Activated T-cell treated with anti-CD3 and anti-CD28 coated beads, Interleukin-2, amount 50 U/mL, for 24 hours (primary cell): ENCODE data around the gene IQCH.
"Not testable (repeated sequence)": the region's sequence is repeated elsewhere in the genome, so short reads cannot be mapped to it uniquely, and the experiment has no call there.

Experiments
- DNase-seq: peaks from one replicate; pipeline ENCODE4 v3.0.0-alpha.2; 2020
- H3K27ac Mint-ChIP-seq: 2 replicates; pipeline ENCODE4 v1.8.0; 2020; ENCODE audit warnings: mild to moderate bottlenecking, mixed read lengths
- H3K27me3 Mint-ChIP-seq: 2 replicates; pipeline ENCODE4 v1.8.0; 2020; ENCODE audit warnings: mixed read lengths
- H3K36me3 Mint-ChIP-seq: 2 replicates; pipeline ENCODE4 v1.8.0; 2020; ENCODE audit warnings: low read depth, mixed read lengths
- H3K4me1 Mint-ChIP-seq: 2 replicates; pipeline ENCODE4 v1.8.0; 2020; ENCODE audit warnings: low read depth, mixed read lengths
- H3K4me3 Mint-ChIP-seq: 2 replicates; pipeline ENCODE4 v1.8.0; 2020; ENCODE audit warnings: mild to moderate bottlenecking, moderate library complexity, mixed read lengths
- H3K9me3 Mint-ChIP-seq: 2 replicates; pipeline ENCODE4 v1.8.0; 2020; ENCODE audit warnings: mixed read lengths

Gene IQCH

DNA sequence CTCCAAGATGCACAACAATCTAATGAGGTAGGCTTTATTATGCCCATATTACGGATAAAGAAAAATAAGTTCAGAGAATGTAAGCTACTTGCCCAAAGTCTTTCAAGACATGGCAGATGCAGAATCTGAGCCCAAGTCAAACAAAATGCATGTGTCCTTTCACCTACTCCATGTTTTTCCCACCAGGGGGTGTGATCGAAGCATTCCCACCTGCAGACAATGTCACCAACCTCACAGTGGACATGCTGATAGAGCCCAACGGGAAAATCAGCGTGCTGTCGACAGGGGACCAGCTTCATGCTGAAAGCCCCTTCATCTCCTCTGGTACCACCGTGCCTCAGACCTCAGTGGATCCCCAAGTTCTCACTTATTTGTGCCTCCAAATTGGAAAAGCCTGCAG lies 166.5 kb downstream of the IQCH start:
- Mint-ChIP-seq H3K27me3 (no peaks in the 10 kb centered on the region), H3K4me3 (no peak overlapping the region), H3K27ac (no peak overlapping the region), H3K36me3 (no peaks in the 10 kb centered on the region), H3K9me3 (no peaks in the 10 kb centered on the region), H3K4me1 (no peaks in the 10 kb centered on the region)
- no peak for DNase-seq

DNA sequence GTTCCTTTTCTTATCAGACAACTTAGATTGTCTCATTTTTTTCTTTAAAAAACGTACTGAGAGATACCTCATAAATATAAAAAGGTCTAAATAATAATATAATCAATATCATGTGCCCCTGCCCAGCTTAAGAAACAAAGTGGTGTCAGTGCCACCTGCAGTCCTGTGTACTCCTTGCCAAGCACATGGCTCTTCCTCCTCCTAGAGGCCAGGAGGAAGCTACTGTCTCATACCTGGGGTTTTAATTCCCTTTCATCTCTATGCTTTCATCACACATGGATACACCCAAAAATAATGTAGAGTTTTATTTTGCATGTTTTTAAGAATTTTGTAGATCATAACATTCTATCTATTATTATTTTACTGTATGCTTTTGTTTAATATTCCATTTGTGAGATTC lies 167.7 kb downstream of the IQCH start:
- Mint-ChIP-seq H3K4me1 (no peaks in the 10 kb centered on the region), H3K9me3 (no peaks in the 10 kb centered on the region), H3K36me3 (no peaks in the 10 kb centered on the region), H3K27ac (no peak overlapping the region), H3K4me3 (no peak overlapping the region), H3K27me3 (no peaks in the 10 kb centered on the region)
- DNase-seq, result no peak

DNA sequence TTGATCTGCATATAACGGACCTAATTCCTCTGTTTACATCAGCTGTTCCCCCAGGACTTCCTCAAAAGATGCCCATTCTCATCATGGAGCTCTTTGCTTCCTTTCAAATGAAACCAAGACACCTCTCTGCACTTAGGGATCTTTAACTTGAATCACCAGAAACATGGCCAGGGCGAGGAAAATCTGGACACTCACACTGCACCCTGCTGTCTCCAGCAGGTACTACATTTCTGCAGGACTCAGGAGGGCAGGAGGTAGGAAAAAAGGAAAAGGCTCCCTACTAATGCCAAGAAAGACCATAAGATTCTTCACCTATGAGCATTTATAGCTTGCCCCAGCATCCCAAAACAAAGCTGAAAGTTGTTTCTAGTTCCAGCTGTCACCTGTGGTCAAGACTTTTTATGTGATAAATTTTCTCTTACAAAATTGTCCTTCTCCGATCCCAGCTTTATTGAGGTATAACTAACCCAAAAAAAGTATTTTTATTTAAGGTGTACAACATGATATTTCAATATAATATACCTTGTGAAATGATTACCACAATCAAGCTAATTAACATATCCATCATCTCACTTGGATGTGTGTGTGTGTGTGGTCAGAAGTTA lies 179.0 kb downstream of the IQCH start:
- no peaks in the 10 kb centered on the region for H3K36me3 Mint-ChIP-seq
- peak; percentile 47 for DNase-seq
- no peaks in the 10 kb centered on the region for H3K27me3 Mint-ChIP-seq
- no peaks in the 10 kb centered on the region for H3K9me3 Mint-ChIP-seq
- H3K4me3 Mint-ChIP-seq, result no peak overlapping the region
- H3K4me1 Mint-ChIP-seq, result no peaks in the 10 kb centered on the region
- no peak overlapping the region for H3K27ac Mint-ChIP-seq

DNA sequence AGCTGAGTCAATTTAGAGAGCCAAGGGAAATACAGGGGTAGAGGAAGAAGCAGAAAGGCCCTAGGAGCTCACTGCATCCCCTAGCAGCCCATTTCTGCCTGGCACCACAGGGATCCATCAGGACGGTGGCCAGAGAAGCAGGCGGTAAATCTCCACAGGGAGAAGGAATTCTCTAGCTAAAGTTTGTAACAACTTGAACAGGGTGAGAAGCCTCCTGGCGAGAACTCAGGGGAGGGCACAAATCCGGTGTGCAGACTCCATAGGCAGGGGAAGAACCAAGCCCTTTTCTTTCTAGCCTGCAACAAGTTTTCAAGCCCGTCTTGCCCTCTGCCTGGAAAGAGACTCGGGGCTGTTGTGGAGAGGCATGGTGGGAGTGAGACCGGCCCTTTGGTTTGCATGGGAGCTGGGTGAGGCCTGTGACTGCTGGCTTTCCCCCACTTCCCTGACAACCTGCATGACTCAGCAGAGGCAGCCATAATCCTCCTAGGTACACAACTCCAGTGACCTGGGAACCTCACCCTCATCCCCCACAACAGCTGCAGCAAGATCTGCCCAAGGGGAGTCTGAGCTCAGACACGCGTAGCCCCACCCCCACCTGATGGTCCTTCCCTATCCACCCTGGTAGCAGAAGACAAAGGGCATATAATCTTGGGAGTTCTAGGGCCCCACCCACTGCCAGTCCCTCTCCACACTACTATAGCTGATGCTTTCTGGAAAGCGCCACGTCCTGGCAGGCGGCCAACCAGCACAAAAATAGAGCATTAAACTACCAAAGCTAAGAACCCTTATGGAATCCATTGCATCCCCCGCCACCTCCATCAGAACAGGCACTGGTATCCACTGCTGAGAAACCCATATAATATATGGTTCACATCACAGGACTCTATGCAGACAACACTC lies 182.0 kb downstream of the IQCH start:
- DNase-seq, H3K4me3 Mint-ChIP-seq, H3K36me3 Mint-ChIP-seq, H3K4me1 Mint-ChIP-seq, H3K9me3 Mint-ChIP-seq, H3K27me3 Mint-ChIP-seq, H3K27ac Mint-ChIP-seq: not testable (repeated sequence)

DNA sequence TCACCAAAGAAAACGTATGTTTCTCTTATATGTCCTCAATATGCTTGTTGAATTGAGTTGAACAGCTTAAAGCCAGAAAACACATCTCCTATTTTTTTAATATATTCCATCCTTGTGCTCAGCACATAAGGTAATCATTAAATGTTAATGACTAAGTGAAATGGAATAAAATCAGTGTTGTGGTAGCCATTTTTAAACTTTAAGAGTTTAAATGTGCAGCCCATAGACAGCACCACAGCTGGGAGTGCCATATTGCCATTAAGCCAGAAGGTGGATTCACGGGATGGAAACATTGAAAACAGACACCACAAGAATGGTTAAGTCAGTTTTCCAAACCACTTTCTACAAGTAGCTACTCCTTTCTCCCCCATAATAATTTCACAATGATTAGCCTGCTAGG lies 189.5 kb downstream of the IQCH start:
- no peak for DNase-seq
- Mint-ChIP-seq H3K36me3 (peaks cover 2% of the 10 kb centered on the region), H3K4me3 (no peak overlapping the region), H3K27ac (no peak overlapping the region), H3K4me1 (no peaks in the 10 kb centered on the region), H3K9me3 (peaks cover 2% of the 10 kb centered on the region), H3K27me3 (no peaks in the 10 kb centered on the region)

DNA sequence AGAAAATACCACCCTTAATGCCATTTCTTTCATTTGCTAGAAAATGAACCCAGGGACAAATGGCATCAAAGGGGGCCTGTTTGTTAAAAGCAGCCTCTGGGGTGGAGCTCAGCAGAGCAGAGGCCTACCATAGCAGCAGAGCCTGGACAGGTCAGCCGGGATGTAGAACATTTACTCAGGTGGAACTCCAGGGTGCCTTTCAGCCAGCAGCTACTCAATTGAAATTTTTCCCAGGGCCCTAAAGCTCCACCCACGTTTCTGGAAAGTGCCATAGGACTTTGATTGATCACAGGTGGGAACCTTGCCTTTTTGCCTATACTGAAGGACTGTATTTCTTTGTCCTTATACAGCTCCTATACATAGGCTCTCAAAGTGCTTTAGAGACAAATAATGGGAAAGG lies 191.9 kb downstream of the IQCH start:
- Mint-ChIP-seq H3K4me1 (no peaks in the 10 kb centered on the region), H3K27ac (no peak overlapping the region), H3K9me3 (peaks cover 2% of the 10 kb centered on the region), H3K36me3 (no peaks in the 10 kb centered on the region), H3K27me3 (no peaks in the 10 kb centered on the region), H3K4me3 (no peak overlapping the region)
- DNase-seq, result no peak

DNA sequence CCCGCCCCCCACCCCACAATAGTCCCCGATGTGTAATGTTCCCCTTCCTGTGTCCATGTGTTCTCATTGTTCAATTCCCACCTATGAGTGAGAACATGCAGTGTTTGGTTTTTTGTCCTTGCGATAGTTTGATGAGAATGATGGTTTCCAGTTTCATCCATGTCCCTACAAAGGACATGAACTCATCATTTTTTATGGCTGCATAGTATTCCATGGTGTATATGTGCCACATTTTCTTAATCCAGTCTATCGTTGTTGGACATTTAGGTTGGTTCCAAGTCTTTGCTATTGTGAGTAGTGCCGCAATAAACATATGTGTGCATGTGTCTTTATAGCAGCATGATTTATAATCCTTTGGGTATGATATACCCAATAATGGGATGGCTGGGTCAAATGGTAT lies 193.8 kb downstream of the IQCH start:
- not testable (repeated sequence) for H3K36me3 Mint-ChIP-seq, H3K27me3 Mint-ChIP-seq, H3K4me3 Mint-ChIP-seq, H3K4me1 Mint-ChIP-seq, H3K9me3 Mint-ChIP-seq, H3K27ac Mint-ChIP-seq, DNase-seq

DNA sequence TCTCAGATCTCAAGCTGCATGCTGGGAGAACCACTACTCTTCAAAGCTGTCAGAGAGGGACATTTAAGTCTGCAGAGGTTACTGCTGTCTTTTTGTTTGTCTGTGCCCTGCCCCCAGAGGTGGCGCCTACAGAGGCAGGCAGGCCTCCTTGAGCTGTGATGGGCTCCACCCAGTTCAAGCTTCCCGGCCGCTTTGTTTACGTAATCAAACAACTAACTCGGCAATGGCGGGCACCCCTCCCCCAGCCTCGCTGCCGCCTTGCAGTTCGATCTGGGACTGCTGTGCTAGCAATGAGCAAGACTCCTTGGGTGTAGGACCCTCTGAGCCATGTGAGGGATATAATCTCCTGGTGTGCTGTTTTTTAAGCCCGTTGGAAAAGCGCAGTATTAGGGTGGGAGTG lies 199.1 kb downstream of the IQCH start:
- not testable (repeated sequence) for H3K27ac Mint-ChIP-seq, H3K4me1 Mint-ChIP-seq, H3K9me3 Mint-ChIP-seq

DNA sequence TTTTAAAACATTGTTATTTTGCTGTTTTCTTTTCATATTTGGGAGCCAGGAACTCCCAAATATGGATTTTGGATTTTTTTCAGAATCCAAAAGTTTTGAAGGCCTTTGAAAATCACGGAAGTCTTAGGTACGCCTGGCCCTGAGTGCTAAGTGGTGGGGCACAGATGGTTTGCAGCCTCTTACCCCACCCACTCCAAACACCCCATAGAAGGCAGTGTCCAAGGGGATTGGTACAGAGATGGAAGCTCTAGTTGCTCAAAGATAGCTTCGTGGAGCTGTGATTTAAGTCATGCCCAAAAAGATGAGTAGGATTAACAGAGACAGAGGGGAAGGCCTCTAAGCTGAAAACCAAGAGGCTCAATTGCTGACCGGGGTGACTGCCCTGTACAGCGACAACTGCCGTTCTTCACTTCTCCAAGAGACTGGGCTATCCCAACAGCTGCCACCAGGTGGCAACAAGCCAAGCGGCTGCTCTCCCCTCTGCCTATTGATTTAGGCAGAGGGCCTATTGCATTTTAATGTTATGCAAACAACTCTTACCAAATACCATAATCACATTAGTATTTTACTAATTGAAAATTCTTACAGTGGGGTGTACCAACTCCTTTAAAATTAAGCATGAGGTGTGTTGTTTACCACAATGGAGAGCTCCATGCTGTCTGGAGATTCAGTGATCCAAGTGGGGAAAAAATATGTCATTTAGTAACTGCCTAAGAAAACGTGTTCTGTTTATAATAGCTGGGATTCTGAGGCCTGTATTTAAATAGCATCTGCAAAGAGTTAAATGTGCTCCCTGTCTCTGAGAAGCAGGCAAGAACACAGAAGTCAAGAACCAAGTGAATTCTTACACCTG lies 202.3 kb downstream of the IQCH start:
- Mint-ChIP-seq H3K27me3 (peaks cover 8% of the 10 kb centered on the region), H3K27ac (no peak overlapping the region), H3K4me3 (no peak overlapping the region), H3K36me3 (no peaks in the 10 kb centered on the region), H3K9me3 (no peaks in the 10 kb centered on the region), H3K4me1 (peaks cover 2% of the 10 kb centered on the region)
- DNase-seq, result peak; percentile 88

More for the DNA sequence above, 199.1 kb downstream of the IQCH start:
- H3K27me3 Mint-ChIP-seq, H3K4me3 Mint-ChIP-seq, H3K36me3 Mint-ChIP-seq, DNase-seq: not testable (repeated sequence)

DNA sequence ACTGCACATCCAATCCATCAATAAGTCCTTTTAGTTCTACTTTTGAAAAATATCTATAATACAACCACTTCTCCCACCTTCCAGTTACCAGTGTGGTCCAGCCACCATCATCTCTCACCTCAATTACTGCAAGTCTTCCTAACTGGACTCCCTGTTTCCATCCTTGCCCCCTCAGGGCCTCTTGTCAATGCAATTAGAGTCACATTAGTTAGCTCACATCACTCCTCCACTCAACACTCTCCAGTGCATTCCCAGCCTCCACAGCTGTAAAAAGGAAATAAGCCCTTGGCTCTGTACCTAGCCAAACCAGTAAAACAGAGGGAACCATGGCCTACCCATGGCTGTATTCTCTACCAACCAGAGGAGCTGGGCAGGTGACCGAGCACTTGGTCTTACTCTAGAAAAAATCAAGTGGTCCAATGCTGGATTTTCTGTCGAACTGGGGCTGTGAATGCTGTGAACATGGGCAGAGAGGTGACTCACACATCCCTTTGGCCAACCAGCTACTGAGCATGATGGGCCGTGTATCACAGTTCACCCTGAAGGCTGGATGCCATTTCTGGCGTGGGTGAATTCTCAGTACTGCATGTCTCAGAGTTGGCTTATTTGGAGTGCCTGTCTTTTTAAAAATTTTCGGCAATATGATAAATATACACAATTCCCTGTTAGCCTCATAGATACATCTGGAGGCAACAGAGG lies 203.9 kb downstream of the IQCH start:
- Mint-ChIP-seq H3K4me3 (no peak overlapping the region), H3K9me3 (no peaks in the 10 kb centered on the region), H3K4me1 (peaks cover 2% of the 10 kb centered on the region), H3K36me3 (no peaks in the 10 kb centered on the region), H3K27ac (no peak overlapping the region), H3K27me3 (peaks cover 8% of the 10 kb centered on the region)
- DNase-seq, result no peak

DNA sequence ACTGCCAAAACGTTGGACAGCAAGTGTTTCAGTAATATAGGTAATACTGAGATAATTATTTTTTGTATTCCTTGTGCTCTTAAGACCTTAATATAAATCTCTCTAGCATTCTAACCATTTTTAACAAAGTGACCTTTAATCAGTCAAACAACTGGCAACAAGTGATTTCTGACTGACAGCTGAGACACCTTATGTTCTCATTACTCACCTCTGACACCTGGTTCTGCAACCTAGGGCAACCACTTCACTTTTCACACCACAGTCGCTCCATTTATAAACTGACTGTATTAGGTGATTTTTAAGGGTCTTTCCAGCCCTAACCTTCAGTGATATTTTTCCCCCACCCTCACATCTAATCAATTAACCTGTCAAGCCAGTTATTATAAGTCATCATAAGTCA lies 205.9 kb downstream of the IQCH start:
- peaks cover 8% of the 10 kb centered on the region for H3K27me3 Mint-ChIP-seq
- no peak overlapping the region for H3K27ac Mint-ChIP-seq
- H3K4me3 Mint-ChIP-seq, result no peak overlapping the region
- DNase-seq, result no peak
- no peaks in the 10 kb centered on the region for H3K9me3 Mint-ChIP-seq
- peaks cover 2% of the 10 kb centered on the region for H3K4me1 Mint-ChIP-seq
- no peaks in the 10 kb centered on the region for H3K36me3 Mint-ChIP-seq

DNA sequence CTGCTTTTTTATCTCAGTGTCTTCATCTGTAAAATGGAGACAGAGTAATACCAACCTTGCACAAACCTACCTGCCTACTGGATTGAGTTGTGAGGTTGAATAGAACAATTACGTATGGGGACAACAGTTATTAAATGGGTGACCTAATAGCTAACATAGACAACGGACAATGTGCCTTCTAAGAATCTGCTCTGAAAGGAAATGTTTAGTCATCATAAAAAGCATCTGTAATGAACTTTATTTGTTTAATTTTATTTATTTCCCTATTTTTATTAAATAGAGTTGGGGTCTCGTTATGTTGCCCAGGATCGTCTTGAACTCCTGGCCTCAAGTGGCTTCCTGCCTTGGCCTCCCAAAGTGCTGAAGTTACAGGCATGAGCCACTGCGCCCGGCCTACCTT lies 207.1 kb downstream of the IQCH start:
- H3K4me3 Mint-ChIP-seq, result no peak overlapping the region
- peaks cover 1% of the 10 kb centered on the region for H3K27me3 Mint-ChIP-seq
- H3K4me1 Mint-ChIP-seq, result peaks cover 1% of the 10 kb centered on the region
- H3K36me3 Mint-ChIP-seq, result no peaks in the 10 kb centered on the region
- H3K9me3 Mint-ChIP-seq, result no peaks in the 10 kb centered on the region
- no peak overlapping the region for H3K27ac Mint-ChIP-seq
- no peak for DNase-seq

DNA sequence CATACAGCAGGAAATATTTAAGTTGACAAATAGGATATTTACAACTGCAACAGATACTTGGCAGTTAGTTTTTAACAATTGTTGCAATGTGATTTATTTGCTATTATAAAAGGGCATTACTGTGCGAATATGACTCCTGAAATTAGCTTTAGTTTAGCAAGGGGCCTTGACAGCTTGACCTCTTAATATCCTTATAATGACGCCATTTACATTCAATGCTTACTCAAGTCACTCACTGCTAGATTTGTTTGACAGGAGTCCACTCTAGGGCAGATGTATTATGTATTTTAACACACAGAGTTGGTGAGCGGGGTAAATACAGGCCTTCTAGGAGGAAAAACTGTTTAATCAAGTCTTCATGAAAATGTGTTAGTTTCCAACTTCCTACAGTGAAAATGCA lies 208.3 kb downstream of the IQCH start:
- Mint-ChIP-seq H3K9me3 (no peaks in the 10 kb centered on the region), H3K4me3 (no peak overlapping the region), H3K27ac (no peak overlapping the region), H3K4me1 (no peaks in the 10 kb centered on the region), H3K36me3 (no peaks in the 10 kb centered on the region), H3K27me3 (no peaks in the 10 kb centered on the region)
- no peak for DNase-seq

DNA sequence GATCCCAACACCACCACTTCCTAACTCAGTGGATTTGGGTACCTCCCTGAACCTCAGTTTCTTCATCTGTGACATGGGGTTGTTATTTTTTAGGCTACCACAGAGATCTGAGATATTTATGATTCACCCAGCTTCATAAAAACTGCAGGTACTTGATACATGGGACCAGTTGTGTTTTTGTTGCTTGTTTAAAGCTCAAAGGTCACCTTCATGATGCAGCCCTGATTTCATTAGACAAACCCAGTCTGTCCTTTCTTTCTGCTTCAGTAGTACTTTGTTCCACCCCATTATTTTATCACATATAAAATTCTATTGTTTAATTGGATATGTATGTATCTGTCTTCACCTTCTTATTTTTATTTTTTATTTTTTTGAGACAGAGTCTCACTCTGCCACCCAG lies 208.9 kb downstream of the IQCH start:
- DNase-seq, result no peak
- Mint-ChIP-seq H3K36me3 (no peaks in the 10 kb centered on the region), H3K4me3 (no peak overlapping the region), H3K27me3 (no peaks in the 10 kb centered on the region), H3K4me1 (no peaks in the 10 kb centered on the region), H3K9me3 (no peaks in the 10 kb centered on the region), H3K27ac (no peak overlapping the region)
